Lower leg skin (tissue), 3 donors: ENCODE measurements around the gene KCNA1.

ENCODE experiments used
- POLR2A ChIP-seq, 2 donors: fragments of 450-650 bp; IDR thresholded peaks; one replicate each; pipeline ENCODE4 v1.6.1; 2016 to 2017; ENCODE audit warnings: antibody characterized with exemption in 2 of 2, mild to moderate bottlenecking in 1 of 2, moderate library complexity in 1 of 2
- TF ChIP-seq, protein P1 (sequence below), 3 donors: fragments of 450-650 bp; IDR thresholded peaks; one replicate each; pipeline ENCODE4 v1.5.1; 2016; ENCODE audit warnings: antibody characterized with exemption in 3 of 3, mild to moderate bottlenecking in 3 of 3, moderate library complexity in 2 of 3

DNA sequence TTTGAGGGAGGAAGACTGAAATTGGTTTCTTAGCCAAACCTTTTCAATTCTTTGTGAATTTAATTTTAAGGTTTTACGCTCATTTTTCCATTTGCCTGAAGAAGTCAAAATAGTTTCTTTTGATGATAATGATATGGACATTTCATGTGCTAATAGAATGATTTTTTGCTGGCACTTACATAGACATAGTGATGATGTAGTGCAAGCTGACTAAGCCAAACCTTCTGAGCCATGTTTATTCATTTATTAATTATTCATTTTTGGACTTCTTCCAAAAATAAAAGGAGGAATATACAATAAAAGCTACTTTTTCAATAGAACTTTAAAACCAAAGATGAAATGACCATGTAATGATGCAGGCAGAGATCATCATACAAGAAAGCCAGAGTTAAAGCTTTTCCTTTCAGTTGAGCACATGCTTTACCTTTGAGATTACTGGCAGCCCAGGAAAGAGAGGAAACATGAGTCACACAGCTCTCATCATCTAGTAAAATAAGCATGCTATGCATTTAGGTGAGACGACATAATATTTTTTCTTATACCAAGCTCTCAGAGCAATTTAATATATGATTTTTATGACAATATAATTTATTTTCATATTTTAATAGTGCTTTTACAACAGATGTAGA is 24.8 kb downstream of the KCNA1 start:
- TF ChIP-seq, protein P1, sequence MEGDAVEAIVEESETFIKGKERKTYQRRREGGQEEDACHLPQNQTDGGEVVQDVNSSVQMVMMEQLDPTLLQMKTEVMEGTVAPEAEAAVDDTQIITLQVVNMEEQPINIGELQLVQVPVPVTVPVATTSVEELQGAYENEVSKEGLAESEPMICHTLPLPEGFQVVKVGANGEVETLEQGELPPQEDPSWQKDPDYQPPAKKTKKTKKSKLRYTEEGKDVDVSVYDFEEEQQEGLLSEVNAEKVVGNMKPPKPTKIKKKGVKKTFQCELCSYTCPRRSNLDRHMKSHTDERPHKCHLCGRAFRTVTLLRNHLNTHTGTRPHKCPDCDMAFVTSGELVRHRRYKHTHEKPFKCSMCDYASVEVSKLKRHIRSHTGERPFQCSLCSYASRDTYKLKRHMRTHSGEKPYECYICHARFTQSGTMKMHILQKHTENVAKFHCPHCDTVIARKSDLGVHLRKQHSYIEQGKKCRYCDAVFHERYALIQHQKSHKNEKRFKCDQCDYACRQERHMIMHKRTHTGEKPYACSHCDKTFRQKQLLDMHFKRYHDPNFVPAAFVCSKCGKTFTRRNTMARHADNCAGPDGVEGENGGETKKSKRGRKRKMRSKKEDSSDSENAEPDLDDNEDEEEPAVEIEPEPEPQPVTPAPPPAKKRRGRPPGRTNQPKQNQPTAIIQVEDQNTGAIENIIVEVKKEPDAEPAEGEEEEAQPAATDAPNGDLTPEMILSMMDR (IDR thresholded peaks at IDR 0.05): no peak
- TF ChIP-seq POLR2A (IDR thresholded peaks at IDR 0.05): no peak
